GM23248 (cell line): ENCODE data around the gene FKBP10.
"Not testable (repeated sequence)": the region's sequence is repeated elsewhere in the genome, so short reads cannot be mapped to it uniquely, and the experiment has no call there.

Experiments used
- EZH2 ChIP-seq: fragments of 200-600 bp; sonication (generic); IDR thresholded peaks from 2 replicates; pipeline ENCODE4 v1.6.1; 2018; ENCODE audit warnings: antibody characterized with exemption, mild to moderate bottlenecking; ENCODE audit not compliant: insufficient read depth, poor library complexity, severe bottlenecking
- EZH2phosphoT487 ChIP-seq: fragments of 200-600 bp; sonication (generic); IDR thresholded peaks from 2 replicates; pipeline ENCODE4 v1.6.1; 2018; ENCODE audit warnings: antibody characterized with exemption, moderate library complexity, mild to moderate bottlenecking, low read depth; ENCODE audit not compliant: insufficient read depth

DNA sequence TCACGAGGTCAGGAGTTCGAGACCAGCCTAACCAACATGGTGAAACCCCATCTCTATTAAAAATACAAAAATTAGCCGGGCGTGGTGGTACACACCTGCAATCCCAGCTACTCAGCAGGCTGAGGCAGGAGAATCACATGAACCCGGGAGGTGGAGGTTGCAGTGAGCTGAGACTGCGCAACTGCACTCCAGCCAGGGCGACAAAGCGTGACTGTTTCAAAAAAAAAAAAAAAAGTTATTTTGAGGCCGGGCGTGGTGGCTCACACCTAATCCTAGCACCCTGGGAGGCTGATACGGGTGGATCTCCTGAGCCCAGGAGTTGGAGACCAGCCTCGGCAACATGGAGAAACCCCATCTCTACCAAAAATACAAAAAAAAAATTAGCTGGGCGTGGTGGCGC, 38.6 kb downstream of the FKBP10 start:
- TF ChIP-seq EZH2, EZH2phosphoT487: not testable (repeated sequence)
